SK-N-SH treated with all-trans-retinoic acid at 6 μM for 48 hours (cell line): ENCODE results near the gene ARHGEF25.

Experiments
- ATAC-seq: fragments of 200-7000 bp; cut with Tn5 transposase; 3 replicates; pipeline ENCODE4 v1.9.1; 2020; ENCODE audit warnings: mild to moderate bottlenecking, moderate library complexity
- BACH2 ChIP-seq: fragments of 250-450 bp; sonication (Bioruptor Pico); IDR thresholded peaks from 2 replicates; pipeline ENCODE4 v1.9.0; 2021; ENCODE audit warnings: mild to moderate bottlenecking, borderline replicate concordance
- CREB5 ChIP-seq: fragments of 250-450 bp; sonication (Bioruptor Pico); IDR thresholded peaks from 2 replicates; pipeline ENCODE4 v1.5.1; 2020; ENCODE audit warnings: low read depth, mild to moderate bottlenecking, moderate library complexity
- CSDC2 ChIP-seq: fragments of 250-450 bp; sonication (Bioruptor Pico); IDR thresholded peaks from 2 replicates; pipeline ENCODE4 v1.5.0; 2020; ENCODE audit warnings: mild to moderate bottlenecking, moderate library complexity
- CSRNP3 ChIP-seq: fragments of 250-450 bp; sonication (Bioruptor Pico); IDR thresholded peaks from 2 replicates; pipeline ENCODE4 v1.5.1; 2021; ENCODE audit warnings: mild to moderate bottlenecking, moderate library complexity
- GLIS3 ChIP-seq: fragments of 250-450 bp; sonication (Bioruptor Pico); IDR thresholded peaks from 2 replicates; pipeline ENCODE4 v1.5.0; 2020; ENCODE audit warnings: mild to moderate bottlenecking, moderate library complexity
- ISL1 ChIP-seq: fragments of 250-450 bp; sonication (Bioruptor Pico); IDR thresholded peaks from 2 replicates; pipeline ENCODE4 v2.1.2; 2022; ENCODE audit warnings: mild to moderate bottlenecking, moderate library complexity
- OSR1 ChIP-seq: fragments of 250-450 bp; sonication (Bioruptor Pico); IDR thresholded peaks from 2 replicates; pipeline ENCODE4 v1.8.0; 2022; ENCODE audit warnings: moderate library complexity, mild to moderate bottlenecking, inconsistent platforms
- POU6F1 ChIP-seq: fragments of 250-450 bp; sonication (Bioruptor Pico); IDR thresholded peaks from 2 replicates; pipeline ENCODE4 v1.8.0; 2021; ENCODE audit warnings: low read depth, mild to moderate bottlenecking, moderate library complexity, borderline replicate concordance
- PPARA ChIP-seq: fragments of 250-450 bp; sonication (Bioruptor Pico); IDR thresholded peaks from 2 replicates; pipeline ENCODE4 v1.5.0; 2020; ENCODE audit warnings: mild to moderate bottlenecking, borderline replicate concordance
- RARB ChIP-seq: fragments of 250-450 bp; sonication (Bioruptor Pico); IDR thresholded peaks from 2 replicates; pipeline ENCODE4 v1.8.0; 2021; ENCODE audit warnings: mild to moderate bottlenecking, moderate library complexity
- SNAI2 ChIP-seq: fragments of 250-450 bp; sonication (Bioruptor Pico); IDR thresholded peaks from 2 replicates; pipeline ENCODE4 v1.5.0; 2020; ENCODE audit warnings: mild to moderate bottlenecking, moderate library complexity
- TCF4 ChIP-seq: fragments of 250-450 bp; sonication (Bioruptor Pico); IDR thresholded peaks from 2 replicates; pipeline ENCODE4 v1.8.0; 2021; ENCODE audit warnings: mild to moderate bottlenecking, moderate library complexity, borderline replicate concordance
- TOX ChIP-seq: fragments of 250-450 bp; sonication (Bioruptor Pico); IDR thresholded peaks from 2 replicates; pipeline ENCODE4 v1.8.0; 2021; ENCODE audit warnings: mild to moderate bottlenecking, moderate library complexity, borderline replicate concordance
- ZC3H10 ChIP-seq: fragments of 250-450 bp; sonication (Bioruptor Pico); IDR thresholded peaks from 2 replicates; pipeline ENCODE4 v1.5.1; 2021; ENCODE audit warnings: mild to moderate bottlenecking, moderate library complexity
- ZFP30 ChIP-seq: fragments of 450-650 bp; formaldehyde crosslinking; IDR thresholded peaks from 2 replicates; pipeline ENCODE4 v1.5.0; 2022; ENCODE audit warnings: mild to moderate bottlenecking, moderate library complexity
- ZNF565 ChIP-seq: fragments of 450-650 bp; formaldehyde crosslinking; conservative IDR thresholded peaks from 2 replicates; pipeline ENCODE4 v1.5.0; 2020; ENCODE audit warnings: low read depth, mild to moderate bottlenecking, moderate library complexity
- ZNF8 ChIP-seq: fragments of 450-650 bp; formaldehyde crosslinking; IDR thresholded peaks from 2 replicates; pipeline ENCODE4 v1.5.0; 2020; ENCODE audit warnings: mild to moderate bottlenecking, moderate library complexity
- TF ChIP-seq, protein P1 (sequence below): fragments of 250-450 bp; sonication (Bioruptor Pico); IDR thresholded peaks from 2 replicates; pipeline ENCODE4 v1.5.0; 2020; ENCODE audit warnings: mild to moderate bottlenecking, moderate library complexity

ARHGEF25 gene

GRCh38 chr12:57591782-57592325, 19.4 kb upstream of the ARHGEF25 start:
- TF ChIP-seq ZFP30 (CRISPR knock-in tag) = no peak
- ATAC-seq = no peak

DNA sequence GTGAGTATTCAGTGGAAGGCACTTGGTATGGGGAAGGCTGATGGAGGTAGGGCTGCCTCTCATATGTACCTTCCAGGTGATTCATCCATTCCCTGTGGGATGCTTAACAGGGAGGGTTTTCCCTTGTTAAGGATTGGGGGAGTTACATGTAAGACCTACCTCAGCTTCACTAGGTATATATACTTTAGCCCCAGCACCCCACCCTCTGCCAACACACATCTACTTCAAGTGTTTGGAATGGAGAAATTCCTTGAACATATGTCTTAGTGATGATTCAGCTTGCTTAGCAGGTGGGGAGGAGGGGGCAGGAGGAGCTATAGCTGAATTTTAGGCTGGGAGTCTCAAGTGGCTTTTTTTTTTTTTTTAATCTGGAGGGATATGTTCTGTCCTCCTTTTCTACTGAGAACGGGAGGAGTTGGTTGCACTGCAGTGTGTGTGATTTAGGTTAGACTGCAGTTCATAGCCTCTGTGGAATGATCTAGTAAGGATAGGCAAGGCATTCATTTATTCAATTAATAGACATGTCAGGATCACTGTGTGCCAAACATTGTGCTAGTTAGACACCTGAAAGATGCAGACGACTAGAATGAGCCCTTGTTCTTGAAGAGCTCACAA, 18.6 kb upstream of the ARHGEF25 start:
- no peak for ATAC-seq
- TF ChIP-seq ZNF565 (CRISPR knock-in tag) = no peak
- TF ChIP-seq SNAI2 = no peak
- TF ChIP-seq CSDC2 (CRISPR knock-in tag) = no peak
- no peak for TF ChIP-seq ZC3H10

- ATAC-seq = no peak
- TF ChIP-seq ISL1 (no peak), ZNF8 (no peak), CREB5 (no peak), TOX (CRISPR knock-in tag) (no peak), ZC3H10 (no peak), POU6F1 (CRISPR knock-in tag) (no peak), BACH2 (CRISPR knock-in tag) (no peak)
- TF ChIP-seq, protein P1, sequence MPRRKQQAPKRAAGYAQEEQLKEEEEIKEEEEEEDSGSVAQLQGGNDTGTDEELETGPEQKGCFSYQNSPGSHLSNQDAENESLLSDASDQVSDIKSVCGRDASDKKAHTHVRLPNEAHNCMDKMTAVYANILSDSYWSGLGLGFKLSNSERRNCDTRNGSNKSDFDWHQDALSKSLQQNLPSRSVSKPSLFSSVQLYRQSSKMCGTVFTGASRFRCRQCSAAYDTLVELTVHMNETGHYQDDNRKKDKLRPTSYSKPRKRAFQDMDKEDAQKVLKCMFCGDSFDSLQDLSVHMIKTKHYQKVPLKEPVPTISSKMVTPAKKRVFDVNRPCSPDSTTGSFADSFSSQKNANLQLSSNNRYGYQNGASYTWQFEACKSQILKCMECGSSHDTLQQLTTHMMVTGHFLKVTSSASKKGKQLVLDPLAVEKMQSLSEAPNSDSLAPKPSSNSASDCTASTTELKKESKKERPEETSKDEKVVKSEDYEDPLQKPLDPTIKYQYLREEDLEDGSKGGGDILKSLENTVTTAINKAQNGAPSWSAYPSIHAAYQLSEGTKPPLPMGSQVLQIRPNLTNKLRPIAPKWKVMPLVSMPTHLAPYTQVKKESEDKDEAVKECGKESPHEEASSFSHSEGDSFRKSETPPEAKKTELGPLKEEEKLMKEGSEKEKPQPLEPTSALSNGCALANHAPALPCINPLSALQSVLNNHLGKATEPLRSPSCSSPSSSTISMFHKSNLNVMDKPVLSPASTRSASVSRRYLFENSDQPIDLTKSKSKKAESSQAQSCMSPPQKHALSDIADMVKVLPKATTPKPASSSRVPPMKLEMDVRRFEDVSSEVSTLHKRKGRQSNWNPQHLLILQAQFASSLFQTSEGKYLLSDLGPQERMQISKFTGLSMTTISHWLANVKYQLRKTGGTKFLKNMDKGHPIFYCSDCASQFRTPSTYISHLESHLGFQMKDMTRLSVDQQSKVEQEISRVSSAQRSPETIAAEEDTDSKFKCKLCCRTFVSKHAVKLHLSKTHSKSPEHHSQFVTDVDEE (CRISPR knock-in tag) = no peak
Measured at GRCh38 chr12:57593187-57593586, 18.0 kb upstream of the ARHGEF25 start.

DNA sequence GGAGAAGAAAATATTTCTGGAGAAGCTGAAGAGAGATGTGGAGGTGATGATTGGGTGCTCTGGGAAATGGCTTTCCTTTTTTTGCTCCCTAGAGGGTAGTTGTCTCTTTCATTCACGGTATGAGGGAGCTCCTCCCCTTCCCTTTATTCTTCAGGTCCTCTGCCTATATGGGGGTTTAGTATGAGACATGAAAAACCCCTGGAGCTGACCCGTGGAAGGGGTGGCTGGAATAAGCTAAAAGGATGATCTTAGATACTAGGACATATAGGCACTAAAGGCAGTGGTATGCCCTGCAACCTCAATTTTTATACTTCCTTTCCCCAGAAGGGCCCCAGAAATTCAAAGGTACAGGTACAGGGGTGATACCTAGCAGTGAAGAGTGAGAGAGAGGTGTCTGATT, 10.8 kb upstream of the ARHGEF25 start:
- no peak for ATAC-seq
- no peak for TF ChIP-seq OSR1 (CRISPR knock-in tag)
- no peak for TF ChIP-seq RARB (CRISPR knock-in tag)
- no peak for TF ChIP-seq CSRNP3

DNA sequence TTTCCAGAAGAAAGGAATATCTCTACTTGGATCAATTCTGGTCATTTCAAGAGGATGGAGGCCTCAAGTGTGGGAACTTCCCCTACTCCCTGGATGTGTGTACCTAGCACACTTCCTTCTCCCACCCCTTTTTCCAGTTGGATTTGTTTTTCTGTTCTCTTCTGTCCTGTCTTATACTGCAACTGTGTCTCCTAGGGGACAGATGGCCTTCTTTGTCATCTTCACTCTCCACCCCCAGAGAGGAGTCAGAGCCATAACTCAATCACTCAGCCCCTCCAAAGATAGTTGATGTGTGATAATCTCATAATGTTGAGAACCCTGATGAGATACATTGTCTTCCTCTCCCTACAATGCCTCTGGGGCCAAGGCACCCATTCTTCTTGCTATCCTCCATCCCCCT, 8.7 kb upstream of the ARHGEF25 start:
- ATAC-seq = no peak

More for the DNA sequence above, 8.7 kb upstream of the ARHGEF25 start:
- no peak for TF ChIP-seq ZFP30 (CRISPR knock-in tag)
- no peak for TF ChIP-seq CREB5
- TF ChIP-seq TOX (CRISPR knock-in tag) = no peak
- no peak for TF ChIP-seq ZNF565 (CRISPR knock-in tag)
- TF ChIP-seq ZNF8 = no peak
- TF ChIP-seq, protein P1 (CRISPR knock-in tag) = no peak
- no peak for TF ChIP-seq BACH2 (CRISPR knock-in tag)
- TF ChIP-seq ZC3H10 = no peak
- TF ChIP-seq PPARA = no peak
- no peak for TF ChIP-seq GLIS3
- no peak for TF ChIP-seq TCF4 (CRISPR knock-in tag)
